Astrocyte of the cerebellum (primary cell): ENCODE results near the gene USP20.
"Not testable (repeated sequence)": the region's sequence is repeated elsewhere in the genome, so short reads cannot be mapped to it uniquely, and the experiment has no call there.

ENCODE experiments used
- DNase-seq: peaks from one replicate; pipeline ENCODE4 v3.0.0-alpha.2; 2011; ENCODE audit warnings: low read depth
- H3K4me3 ChIP-seq: 2 replicates; pipeline ENCODE4 v1.5.1; 2011; ENCODE audit warnings: mild to moderate bottlenecking, low read depth, low read length, moderate library complexity
- in situ Hi-C: cut with HindIII; loops from 2 replicates; pipeline ENCODE4 v1.10.0; 2017; ENCODE audit warnings: low sequenced_read_pairs
- TF ChIP-seq, protein P1 (sequence below): IDR thresholded peaks from 2 replicates; pipeline ENCODE4 v1.5.1; 2012; ENCODE audit warnings: low read length, low read depth, moderate library complexity, mild to moderate bottlenecking; ENCODE audit errors: missing control alignments

Gene USP20

DNA sequence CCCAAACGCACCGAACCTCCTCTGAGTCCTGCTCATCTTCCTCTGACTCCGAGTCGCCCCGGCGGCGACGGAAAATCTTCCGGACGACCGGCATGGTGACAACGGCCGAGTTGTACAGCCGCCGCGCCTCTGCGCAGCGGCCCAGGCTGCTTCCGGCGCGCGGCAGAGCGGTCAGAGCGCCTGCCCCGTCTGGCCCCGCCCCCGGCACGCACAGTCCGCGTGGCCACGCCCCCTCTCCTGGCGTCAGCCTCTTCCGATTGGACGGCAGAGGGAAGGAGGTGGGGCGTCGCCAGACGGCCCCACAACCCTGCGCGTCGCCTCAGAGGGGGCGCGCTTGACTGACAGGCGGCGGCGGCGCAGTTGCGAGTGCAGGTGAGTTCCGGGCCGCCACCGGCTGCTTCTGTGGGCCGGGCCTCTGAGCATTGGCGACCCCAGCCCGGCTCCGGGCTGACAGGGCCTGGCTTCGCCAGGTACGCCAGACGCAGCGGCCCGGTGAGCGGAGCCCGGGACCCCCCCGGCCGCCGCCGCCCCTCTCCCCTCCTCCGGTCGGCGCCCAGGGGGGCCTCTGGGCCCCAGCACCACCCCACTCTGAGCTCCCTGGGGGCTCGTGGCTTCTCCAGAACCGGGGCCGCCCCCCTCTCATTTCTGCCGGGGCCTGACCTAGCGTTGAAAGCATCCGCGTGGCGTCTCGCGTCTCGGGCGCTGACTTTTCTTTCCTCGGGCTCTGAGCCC is at the start of gene USP20, which contains the start of gene C9orf78:
Gene USP20, plus strand, starts transcription at position 331 of the 732 bp plus-strand sequence. CDS start 17,098 bp downstream, outside the sequence.
Gene C9orf78, minus strand, starts transcription at position 148 of the 732 bp plus-strand sequence. Its CDS starts 54 bp downstream, at position 94.
- in situ Hi-C loops = loop anchor here (25.0 kb wide), 1 partner anchor 252 kb away; no protein-coding TSS in a partner anchor
- TF ChIP-seq, protein P1, sequence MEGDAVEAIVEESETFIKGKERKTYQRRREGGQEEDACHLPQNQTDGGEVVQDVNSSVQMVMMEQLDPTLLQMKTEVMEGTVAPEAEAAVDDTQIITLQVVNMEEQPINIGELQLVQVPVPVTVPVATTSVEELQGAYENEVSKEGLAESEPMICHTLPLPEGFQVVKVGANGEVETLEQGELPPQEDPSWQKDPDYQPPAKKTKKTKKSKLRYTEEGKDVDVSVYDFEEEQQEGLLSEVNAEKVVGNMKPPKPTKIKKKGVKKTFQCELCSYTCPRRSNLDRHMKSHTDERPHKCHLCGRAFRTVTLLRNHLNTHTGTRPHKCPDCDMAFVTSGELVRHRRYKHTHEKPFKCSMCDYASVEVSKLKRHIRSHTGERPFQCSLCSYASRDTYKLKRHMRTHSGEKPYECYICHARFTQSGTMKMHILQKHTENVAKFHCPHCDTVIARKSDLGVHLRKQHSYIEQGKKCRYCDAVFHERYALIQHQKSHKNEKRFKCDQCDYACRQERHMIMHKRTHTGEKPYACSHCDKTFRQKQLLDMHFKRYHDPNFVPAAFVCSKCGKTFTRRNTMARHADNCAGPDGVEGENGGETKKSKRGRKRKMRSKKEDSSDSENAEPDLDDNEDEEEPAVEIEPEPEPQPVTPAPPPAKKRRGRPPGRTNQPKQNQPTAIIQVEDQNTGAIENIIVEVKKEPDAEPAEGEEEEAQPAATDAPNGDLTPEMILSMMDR = no peak
- DNase-seq = peak; percentile 80
- H3K4me3 ChIP-seq = peak within 1 kb of the TSS; percentile 76

DNA sequence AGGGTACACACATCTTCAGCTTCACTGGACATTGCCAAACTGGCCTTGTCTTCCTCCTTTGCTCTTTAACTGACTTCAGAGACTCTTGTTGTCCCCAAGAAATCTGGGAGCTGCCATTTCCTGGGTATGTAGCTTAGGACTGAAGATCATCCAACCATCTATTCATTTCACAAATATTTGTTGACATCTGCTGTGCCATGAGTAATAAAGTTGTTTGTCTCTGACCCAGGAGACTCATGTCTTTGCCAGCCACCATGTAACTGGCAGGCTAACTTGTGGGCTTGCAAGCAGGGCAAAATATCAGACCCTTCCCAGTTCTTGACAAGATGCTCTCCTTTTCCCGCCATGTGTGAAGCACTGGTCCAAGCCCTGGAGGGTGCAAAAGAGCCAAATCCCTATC is 49.4 kb upstream of the USP20 start:
- no peak overlapping the region for H3K4me3 ChIP-seq
- DNase-seq = no peak
- in situ Hi-C loops = no loop called here
- TF ChIP-seq, protein P1 = no peak

DNA sequence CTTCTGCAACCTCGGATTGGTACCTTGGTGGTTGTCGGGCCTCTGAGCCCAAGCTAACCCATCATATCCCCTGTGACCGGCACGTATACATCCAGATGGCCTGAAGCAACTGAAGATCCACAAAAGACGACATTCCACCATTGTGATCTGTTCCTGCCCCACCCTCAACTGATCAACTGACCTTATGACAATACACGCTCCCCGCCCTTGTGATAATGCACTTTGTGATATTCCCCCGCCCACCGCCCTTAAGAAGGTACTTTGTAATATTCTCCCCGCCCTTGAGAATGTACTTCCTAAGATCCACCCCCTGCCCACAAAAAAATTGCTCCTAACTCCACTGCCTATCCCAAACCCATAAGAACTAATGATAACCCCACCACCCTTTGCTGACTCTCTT is 48.8 kb upstream of the USP20 start:
- TF ChIP-seq, protein P1 = no peak
- in situ Hi-C loops = no loop called here

DNA sequence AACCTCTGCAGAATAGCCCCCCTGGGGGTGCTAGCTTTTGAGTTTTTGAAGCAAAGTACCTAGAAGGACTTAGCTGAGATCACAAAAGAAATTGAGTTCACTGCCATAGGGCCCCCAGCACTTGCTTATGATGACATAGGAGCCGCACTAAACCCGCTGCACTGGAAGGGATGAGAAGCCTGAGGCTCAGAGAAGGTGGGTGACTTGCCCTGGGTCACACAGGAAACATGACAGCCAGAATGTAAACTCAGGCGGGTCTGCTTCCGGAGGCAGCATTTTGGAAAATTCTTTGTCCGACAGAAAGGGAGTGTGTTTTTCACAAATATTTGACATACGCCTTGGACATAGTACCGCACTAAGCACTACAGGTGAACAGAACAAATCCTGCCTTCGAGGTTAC is 40.7 kb upstream of the USP20 start:
- DNase-seq = no peak
- TF ChIP-seq, protein P1 = no peak
- in situ Hi-C loops = no loop called here
- no peak overlapping the region for H3K4me3 ChIP-seq

More for the DNA sequence above, 48.8 kb upstream of the USP20 start:
- no peak overlapping the region for H3K4me3 ChIP-seq
- DNase-seq = no peak

DNA sequence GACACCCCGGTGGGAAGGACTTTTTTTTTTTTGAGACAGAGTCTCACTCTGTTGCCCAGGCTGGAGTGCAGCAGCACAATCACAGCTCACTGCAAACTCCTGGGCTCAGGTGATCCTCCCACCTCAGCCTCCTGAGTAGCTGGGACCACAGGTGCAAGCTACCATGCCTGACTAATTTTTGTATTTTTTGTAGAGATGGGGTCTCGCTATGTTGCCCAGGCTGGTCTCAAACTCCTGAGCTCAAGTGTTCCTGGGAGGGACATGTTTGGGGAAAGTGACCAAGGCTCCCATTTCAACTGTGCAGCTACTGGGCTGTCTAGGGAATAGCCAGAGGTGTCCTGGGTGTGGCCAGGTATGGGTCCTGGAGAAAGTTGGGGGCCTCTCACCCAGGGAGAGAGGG is 39.2 kb upstream of the USP20 start:
- DNase-seq, in situ Hi-C loops: not testable (repeated sequence)

DNA sequence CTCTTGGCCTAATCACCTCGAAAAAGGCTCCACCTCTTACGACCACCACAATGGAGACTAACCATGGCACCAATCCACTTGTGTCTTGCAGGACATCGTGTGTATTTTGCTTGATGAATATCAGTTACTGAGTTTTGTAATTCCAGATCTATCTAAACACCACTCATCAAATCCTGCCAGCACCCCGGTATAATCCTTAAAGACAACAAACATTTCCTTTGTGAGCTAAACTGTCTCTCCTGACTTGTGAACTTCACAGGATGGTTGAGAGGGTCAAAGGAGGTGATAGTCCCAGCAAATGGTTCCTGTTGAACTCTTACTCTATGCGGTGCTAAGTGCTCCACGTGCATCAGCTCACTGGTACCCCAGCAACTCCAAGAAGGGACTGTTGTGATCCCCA is 36.3 kb upstream of the USP20 start:
- no peak for DNase-seq
- H3K4me3 ChIP-seq = no peak overlapping the region
- in situ Hi-C loops = no loop called here
- TF ChIP-seq, protein P1 = no peak

More for the DNA sequence above, 39.2 kb upstream of the USP20 start:
- not testable (repeated sequence) for H3K4me3 ChIP-seq

DNA sequence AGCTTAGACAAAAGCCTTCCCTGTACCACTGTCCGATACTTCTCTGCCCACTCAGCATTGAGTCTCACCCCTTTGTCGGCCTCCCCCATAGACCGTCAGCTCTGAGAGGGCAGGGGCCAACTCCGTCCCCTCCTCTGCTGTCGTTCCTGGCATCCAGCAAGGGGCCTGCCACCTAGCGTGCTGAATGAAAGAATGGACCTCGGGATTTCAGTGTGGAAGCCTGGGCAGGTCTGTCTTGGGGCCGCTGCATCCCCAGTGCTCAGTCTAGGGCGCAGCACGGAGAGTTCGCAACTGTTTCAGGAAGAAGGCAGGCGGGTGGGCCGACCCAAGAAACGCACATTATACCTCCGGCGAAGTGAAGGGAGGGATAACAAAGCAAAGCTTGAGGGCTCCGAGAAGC is 33.8 kb upstream of the USP20 start:
- DNase-seq = no peak
- in situ Hi-C loops = no loop called here
- H3K4me3 ChIP-seq = no peak overlapping the region
- TF ChIP-seq, protein P1 = no peak
